GM19397 (cell line): Measurements from ENCODE around the gene CYB5D1.
"Not testable (repeated sequence)": the region's sequence is repeated elsewhere in the genome, so short reads cannot be mapped to it uniquely, and the experiment has no call there.

Experiments
- ATAC-seq: cut with Tn5 transposase; IDR thresholded peaks from one replicate; pipeline ENCODE4 v1.9.1; 2021; ENCODE audit warnings: mild to moderate bottlenecking, moderate library complexity; ENCODE audit not compliant: unreplicated experiment

CYB5D1 gene, protein sequence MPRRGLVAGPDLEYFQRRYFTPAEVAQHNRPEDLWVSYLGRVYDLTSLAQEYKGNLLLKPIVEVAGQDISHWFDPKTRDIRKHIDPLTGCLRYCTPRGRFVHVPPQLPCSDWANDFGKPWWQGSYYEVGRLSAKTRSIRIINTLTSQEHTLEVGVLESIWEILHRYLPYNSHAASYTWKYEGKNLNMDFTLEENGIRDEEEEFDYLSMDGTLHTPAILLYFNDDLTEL

GRCh38 chr17:7857713-7858521 lies at the start of gene CYB5D1:
CYB5D1 (plus strand) TSS chr17:7858003; CDS start chr17:7858135, 132 bp downstream.
- ATAC-seq: peak; percentile 30

- ATAC-seq: no peak
These were observed 48.6 kb upstream of the CYB5D1 start for GRCh38 chr17:7809086-7809790.

GRCh38 chr17:7809791-7810343 lies 47.9 kb upstream of the CYB5D1 start:
- ATAC-seq: not testable (repeated sequence)

- no peak for ATAC-seq
These were observed 46.6 kb upstream of the CYB5D1 start for GRCh38 chr17:7811251-7811650.

- no peak for ATAC-seq
These were observed 42.8 kb upstream of the CYB5D1 start for GRCh38 chr17:7814969-7815368.

DNA sequence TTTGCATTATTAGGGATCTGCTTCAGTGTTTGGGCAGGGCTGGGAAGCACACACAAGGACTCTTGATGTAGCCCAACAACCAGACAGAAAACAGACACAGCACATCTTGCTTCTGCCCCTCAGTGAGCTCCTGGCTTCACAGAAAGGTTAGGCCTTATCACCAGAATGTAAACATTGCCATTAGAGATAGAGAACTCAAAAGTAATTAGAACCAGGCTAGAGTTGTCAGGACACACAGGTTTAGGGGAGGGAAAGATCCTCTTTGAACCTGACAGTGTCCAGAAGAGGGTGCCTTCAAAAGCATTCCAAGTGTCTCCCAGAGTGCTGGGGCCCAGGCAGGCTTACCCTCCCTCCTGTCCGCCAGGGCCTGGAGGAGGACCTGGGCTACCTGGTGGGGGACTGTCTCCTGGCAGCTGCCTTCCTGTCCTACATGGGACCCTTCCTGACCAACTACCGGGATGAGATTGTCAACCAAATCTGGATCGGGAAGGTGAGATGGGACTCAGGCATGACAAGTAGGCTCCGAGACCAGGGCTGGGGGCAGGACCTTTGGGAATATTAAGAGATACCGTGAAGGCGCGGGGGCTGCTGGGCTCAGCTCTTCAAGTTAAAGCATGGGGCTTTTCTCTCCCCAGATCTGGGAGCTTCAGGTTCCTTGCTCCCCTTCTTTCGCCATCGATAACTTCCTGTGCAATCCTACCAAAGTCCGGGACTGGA lies 40.7 kb upstream of the CYB5D1 start:
- ATAC-seq: no peak

- ATAC-seq: no peak
These were observed 40.2 kb upstream of the CYB5D1 start for GRCh38 chr17:7817643-7817964.

- ATAC-seq: no peak
These were observed 39.8 kb upstream of the CYB5D1 start for GRCh38 chr17:7818026-7818425.

DNA sequence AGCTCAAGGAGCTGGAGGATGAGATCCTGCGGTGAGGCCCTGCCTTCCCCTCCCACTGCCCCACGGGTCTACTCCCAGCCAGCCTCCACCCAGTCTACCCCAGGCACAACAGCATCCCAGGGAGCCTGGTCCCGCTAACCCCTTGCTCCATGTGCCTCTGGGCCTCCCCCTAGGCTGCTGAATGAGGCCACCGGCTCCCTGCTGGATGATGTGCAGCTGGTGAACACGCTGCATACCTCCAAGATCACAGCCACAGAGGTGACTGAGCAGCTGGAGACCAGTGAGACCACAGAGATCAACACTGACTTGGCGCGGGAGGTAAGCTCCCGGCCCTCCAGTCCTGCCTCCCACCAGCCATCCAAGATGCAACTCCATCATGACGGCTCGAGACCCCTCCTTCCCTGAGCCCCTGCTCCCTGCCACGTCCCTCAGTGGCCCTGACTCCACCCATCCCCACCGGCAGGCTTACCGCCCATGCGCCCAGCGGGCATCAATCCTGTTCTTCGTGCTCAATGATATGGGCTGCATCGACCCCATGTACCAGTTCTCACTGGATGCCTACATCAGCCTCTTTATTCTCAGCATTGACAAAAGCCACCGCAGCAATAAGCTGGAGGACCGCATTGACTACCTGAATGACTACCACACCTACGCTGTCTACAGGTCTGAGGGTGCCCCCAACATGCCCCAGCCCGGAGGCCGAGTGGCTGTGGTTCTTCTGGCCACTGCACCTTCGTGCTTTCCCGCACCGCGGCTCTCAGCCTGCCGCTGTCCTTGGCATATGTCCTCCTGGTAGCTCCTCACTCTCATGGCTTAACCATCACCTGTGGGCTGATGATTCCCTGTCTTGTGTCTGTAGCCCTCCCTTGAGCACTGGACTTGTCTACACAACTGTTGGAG lies 38.8 kb upstream of the CYB5D1 start:
- no peak for ATAC-seq

- no peak for ATAC-seq
These were observed 37.6 kb upstream of the CYB5D1 start for GRCh38 chr17:7820231-7820630.

DNA sequence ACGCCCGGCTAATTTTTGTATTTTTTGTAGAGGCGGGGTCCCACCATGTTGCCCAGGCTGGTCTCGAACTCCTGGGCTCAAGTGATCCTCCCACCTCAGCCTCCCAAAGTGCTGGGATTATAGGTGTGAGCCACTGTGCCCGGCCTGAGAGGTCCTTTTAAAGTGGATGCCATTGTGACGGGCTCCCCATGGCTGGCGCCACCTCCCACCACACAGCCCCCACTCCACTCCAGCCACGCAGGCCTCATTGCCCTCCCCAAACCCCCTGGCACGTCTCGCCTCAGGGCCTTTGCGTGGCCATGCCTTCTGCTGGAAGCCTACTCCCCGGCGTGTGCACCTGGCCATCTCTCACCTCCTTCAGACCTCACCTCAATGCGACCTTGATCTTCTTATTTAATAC lies 35.7 kb upstream of the CYB5D1 start:
- no peak for ATAC-seq

DNA sequence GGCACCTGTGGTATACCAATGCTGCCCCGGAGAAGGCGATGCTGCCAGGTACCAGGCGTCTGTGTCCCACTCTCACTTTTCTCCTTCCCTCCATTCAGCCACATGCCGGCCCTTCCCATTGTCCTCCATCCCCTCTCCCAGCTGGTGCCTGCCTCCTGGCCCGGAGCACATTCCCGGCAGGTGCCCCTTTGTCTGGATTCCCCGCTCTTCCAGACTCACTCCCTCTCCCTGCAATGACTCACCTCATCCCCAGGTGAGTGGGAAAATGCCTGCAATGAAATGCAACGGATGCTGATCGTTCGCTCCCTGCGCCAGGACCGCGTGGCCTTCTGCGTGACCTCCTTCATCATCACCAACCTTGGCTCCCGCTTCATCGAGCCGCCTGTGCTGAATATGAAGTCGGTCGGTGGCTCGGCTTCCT lies 34.2 kb upstream of the CYB5D1 start:
- ATAC-seq: no peak

- ATAC-seq: no peak
These were observed 33.5 kb upstream of the CYB5D1 start for GRCh38 chr17:7824021-7824924.

DNA sequence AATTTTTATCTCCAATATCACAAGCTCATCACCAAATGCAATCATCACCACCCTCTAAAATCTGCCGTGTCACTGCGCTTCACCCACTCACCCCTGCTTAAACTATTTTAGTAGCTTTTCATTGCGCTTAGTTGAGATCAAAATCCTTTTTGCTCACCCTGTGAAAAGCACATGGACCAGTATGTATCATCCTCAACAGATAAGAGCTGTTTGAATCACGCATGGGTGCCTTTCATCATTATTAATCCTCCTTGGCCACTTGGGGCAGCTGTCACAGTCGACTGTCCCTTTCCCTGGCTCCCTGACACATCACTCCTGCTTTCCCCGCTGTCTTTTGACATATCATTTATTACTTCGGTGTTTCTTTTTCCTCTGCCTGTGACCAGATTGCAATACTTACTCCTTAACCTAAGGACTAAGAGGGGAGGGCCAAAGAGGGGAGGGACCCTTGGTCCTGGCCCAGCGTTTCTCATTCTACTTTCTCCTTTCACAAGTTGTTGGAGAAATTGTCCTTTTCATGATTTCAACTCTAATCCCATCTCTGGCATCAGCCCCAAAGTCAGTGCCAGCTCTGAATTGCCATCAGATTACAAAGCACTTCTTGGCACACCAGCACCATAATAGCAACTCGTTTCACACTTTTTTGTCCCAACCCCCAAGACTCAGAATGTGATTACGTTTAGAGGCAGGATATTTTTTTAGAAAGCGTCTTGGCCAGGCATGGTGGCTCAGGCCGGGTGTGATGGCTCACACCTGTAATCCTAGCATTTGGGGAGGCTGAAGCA lies 32.4 kb upstream of the CYB5D1 start:
- ATAC-seq: no peak

GRCh38 chr17:7830616-7831015 lies 27.2 kb upstream of the CYB5D1 start:
- no peak for ATAC-seq

- ATAC-seq: no peak
These were observed 26.6 kb upstream of the CYB5D1 start for GRCh38 chr17:7831233-7831632.

GRCh38 chr17:7832431-7832830 lies 25.4 kb upstream of the CYB5D1 start:
- no peak for ATAC-seq
